ENCODE measurements around the gene TYW1.
"Not testable (repeated sequence)": the region's sequence is repeated elsewhere in the genome, so short reads cannot be mapped to it uniquely, and the experiment has no call there.

DNA sequence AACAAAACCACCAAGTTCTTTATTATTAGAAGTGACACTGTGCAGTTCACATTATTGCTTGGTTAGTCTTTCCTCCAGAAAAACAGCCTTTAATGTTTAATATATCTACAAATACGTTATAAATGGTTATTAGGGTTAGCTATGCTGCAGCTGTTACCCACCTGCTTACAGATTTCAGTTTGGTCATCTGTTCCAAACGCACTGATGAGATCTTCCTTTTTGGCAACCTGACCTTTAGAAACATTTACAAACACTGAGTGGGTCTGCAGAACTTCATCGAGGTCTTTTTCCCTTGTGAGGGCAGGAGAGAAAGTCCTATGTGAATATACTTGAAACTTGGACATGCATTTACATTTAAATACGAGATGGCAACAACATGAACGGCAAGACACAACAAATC is 2.6 kb upstream of the TYW1 start:
- TF ChIP-seq POLR2A (IDR thresholded peaks at IDR 0.05; ENCODE audit: low read depth, low read length); POU2F2 (IDR thresholded peaks at IDR 0.05; ENCODE audit: low read depth, low read length); POLR2AphosphoS5 (IDR thresholded peaks at IDR 0.05; ENCODE audit: low read depth, low read length); PAX5 (IDR thresholded peaks at IDR 0.05; ENCODE audit: insufficient read depth, low read length, severe bottlenecking); TAF1 (IDR thresholded peaks at IDR 0.05; ENCODE audit: low read depth, low read length): not testable (repeated sequence)

Measured in GM12891 (cell line).